Heart right ventricle (tissue), 16 donors: ENCODE data around the gene SH2B2. TPM values are rescaled to one million over a fixed set of nuclear protein-coding genes. Genes with fewer than 3 reads are reported as not detected.

ENCODE experiments used
- ATAC-seq, 8 donors: fragments of 200-7000 bp; cut with Tn5 transposase; one replicate each; pipeline ENCODE4 v1.9.1; 2020; ENCODE audit warnings: mild to moderate bottlenecking in 8 of 8, moderate library complexity in 8 of 8, moderate number of reproducible peaks in 1 of 8
- DNase-seq, 2 donors: peaks; one replicate each; pipeline ENCODE4 v3.0.0-alpha.2; 2020
- H3K27ac ChIP-seq, 10 donors: fragments of 200-600 bp; sonication (generic) in 2 of 10; one replicate each; pipeline versions ENCODE4 v1.5.0 to v1.8.0; 2020 to 2022; ENCODE audit warnings: mild to moderate bottlenecking in 3 of 10
- H3K27me3 ChIP-seq, 7 donors: fragments of 200-600 bp; one replicate each; pipeline ENCODE4 v1.8.0; 2021 to 2022; ENCODE audit warnings: mild to moderate bottlenecking in 2 of 7
- H3K36me3 ChIP-seq, 9 donors: fragments of 200-600 bp; sonication (generic) in 1 of 9; one replicate each; pipeline versions ENCODE4 v1.5.0 to v1.8.0; 2020 to 2022; ENCODE audit warnings: mild to moderate bottlenecking in 2 of 9
- H3K4me1 ChIP-seq, 9 donors: fragments of 200-600 bp; sonication (generic) in 1 of 9; one replicate each; pipeline versions ENCODE4 v1.5.0 to v1.8.0; 2020 to 2022; ENCODE audit warnings: mild to moderate bottlenecking in 4 of 9
- H3K4me3 ChIP-seq, 10 donors: fragments of 200-600 bp; sonication (generic) in 2 of 10; one replicate each; pipeline versions ENCODE4 v1.5.0 to v1.8.0; 2020 to 2022; ENCODE audit warnings: mild to moderate bottlenecking in 7 of 10, moderate library complexity in 2 of 10
- H3K9me3 ChIP-seq, 11 donors: fragments of 200-600 bp in 10 of 11; sonication (generic) in 2 of 11; one replicate each; pipeline versions ENCODE4 v1.5.0 to v1.8.0; 2013 to 2022; ENCODE audit warnings: mild to moderate bottlenecking in 2 of 11, control low read depth in 1 of 11, moderate library complexity in 1 of 11
- CTCF ChIP-seq, 9 donors: fragments of 200-600 bp; sonication (generic) in 2 of 9; IDR thresholded peaks; one replicate each; pipeline versions ENCODE4 v1.5.0 to v1.8.0; 2021 to 2022; ENCODE audit warnings: antibody characterized with exemption in 9 of 9, mild to moderate bottlenecking in 5 of 9, moderate library complexity in 1 of 9
- WGBS, 2 donors: extraction: QIAGEN DNeasy Blood & Tissue Kit; methylation state at CpG; one replicate each; pipeline ENCODE4 v1.1.7; 2013; ENCODE audit warnings: inconsistent platforms in 1 of 2; 5-methylcytosine and 5-hydroxymethylcytosine counted together
- intact Hi-C, 10 donors: fragments of 100-400 bp; cut with DNase I; formaldehyde crosslinking; loops; one replicate each; pipeline versions ENCODE4 v1.11.1 to v1.14.2; 2022
- polyA plus RNA-seq, 2 donors: library from polyadenylated mRNA; stranded (reverse); fragments of 200-250 nt; gene quantifications; one replicate each; pipeline ENCODE4 v1.2.3, GENCODE V29; 2013
- total RNA-seq, 10 donors: library from RNA; stranded (reverse); fragmentation: NEBNext Ultra II Directional in 3 of 10; extraction: Animal tissue kit (Norgen Biotek cat#: 25700) in 3 of 10; gene quantifications; one replicate each; pipeline versions ENCODE4 v1.2.1 to v1.2.4, GENCODE V29; 2021 to 2023
- donor health status: Arrhythmogenic right ventricular cardiomyopathy.
- donor health status: ischemic (EF 13 %, LVEDD 7.1; RV severe dilation, severe dysfunction).
- donor health status: healthy with polysubstance abuse.
- donor health status: DM: no; HTN: yes; CAD: no.
- donor health status: DM: no; HTN: no; CAD: no.
- donor health status: ischemic (EF 25% LVEDD 6.9; RV normal size, moderate dysfunction).
- donor health status: ischemic (EF 25% LVEDD 5.7; RV mildly dilated, moderate dysfunction).
- donor health status: healthy.
- donor health status: DM: yes; HTN: yes; CAD: no.
- donor health status: Ischemic cardiomyopathy.
- donor health status: ischemic (EF 35%, LVEDD 5.7; RV mildly dilated, moderate dysfunction).
- donor health status: nonischemic (EF 11% LVEDD 7.7; RV severe dilation, severe dysfunction).
- donor health status: DM: yes; HTN: yes; CAD: no.
- donor health status: PGD.
- donor health status: ischemic (EF 29% LVEDD 5.4; RV normal size, mild dysfunction).
- donor health status: nonischemic (EF 23%, LVEDD 6.1; RV moderate dilation, normal function).

Gene SH2B2
- total and polyA plus RNA-seq, 12 donors = 0.83 to 4.2 (median 1.2) TPM

- Histone ChIP-seq H3K4me1 (peaks cover 0 to 45% (median 4%) of the 10 kb centered on the region in 9 donors), H3K9me3 (no peaks in the 10 kb centered on the region), H3K27me3 (no peaks in the 10 kb centered on the region), H3K4me3 (peak overlapping the region in 1 of 10 donors; percentile 23), H3K27ac (peak overlapping the region in 1 of 10 donors; percentile 64), H3K36me3 (peaks cover 0 to 14% (median 0%) of the 10 kb centered on the region in 9 donors)
- TF ChIP-seq CTCF (IDR thresholded peaks at IDR 0.05) = no peak
- peak in 6 of 8 donors; percentile 35 to 64 (median 52) for ATAC-seq
- DNase-seq = peak; percentile 33 to 43
- intact Hi-C loops = no loop called here
- WGBS, 2 donors = 59 to 63% methylated on average over 17 of the region's 17 CpGs
Observed at GRCh38 chr7:102306916-102307677, 20.4 kb downstream of the SH2B2 start.

GRCh38 chr7:102310414-102310815, 23.7 kb downstream of the SH2B2 start:
- Histone ChIP-seq H3K4me1 (peaks cover 0 to 22% (median 0%) of the 10 kb centered on the region in 9 donors), H3K36me3 (peaks cover 0 to 28% (median 0%) of the 10 kb centered on the region in 9 donors), H3K4me3 (no peak overlapping the region), H3K27ac (no peak overlapping the region), H3K9me3 (no peaks in the 10 kb centered on the region), H3K27me3 (no peaks in the 10 kb centered on the region)
- no peak for TF ChIP-seq CTCF (IDR thresholded peaks at IDR 0.05)
- WGBS, 2 donors = 90 to 94% methylated on average over 9 of the region's 9 CpGs
- ATAC-seq (no peak), DNase-seq (no peak)
- intact Hi-C loops = no loop called here

- Histone ChIP-seq H3K9me3 (no peaks in the 10 kb centered on the region), H3K4me3 (no peak overlapping the region), H3K27ac (no peak overlapping the region), H3K27me3 (no peaks in the 10 kb centered on the region), H3K36me3 (peaks cover 0 to 31% (median 0%) of the 10 kb centered on the region in 9 donors), H3K4me1 (peaks cover 0 to 3% (median 0%) of the 10 kb centered on the region in 9 donors)
- intact Hi-C loops = no loop called here
- WGBS, 2 donors = 89 to 94% methylated on average over 2 of the region's 2 CpGs
- DNase-seq (no peak), ATAC-seq (no peak)
- no peak for TF ChIP-seq CTCF (IDR thresholded peaks at IDR 0.05)
Observed at GRCh38 chr7:102312317-102312716, 25.6 kb downstream of the SH2B2 start.

- Histone ChIP-seq H3K27me3 (no peaks in the 10 kb centered on the region), H3K4me1 (peaks cover 0 to 8% (median 0%) of the 10 kb centered on the region in 9 donors), H3K4me3 (no peak overlapping the region), H3K27ac (no peak overlapping the region), H3K36me3 (peaks cover 0 to 28% (median 0%) of the 10 kb centered on the region in 9 donors), H3K9me3 (no peaks in the 10 kb centered on the region)
- intact Hi-C loops = no loop called here
- no peak for TF ChIP-seq CTCF (IDR thresholded peaks at IDR 0.05)
- WGBS, 2 donors = 92 to 93% methylated on average over 22 of the region's 22 CpGs
- DNase-seq (no peak), ATAC-seq (no peak)
Observed at GRCh38 chr7:102313997-102314780, 27.5 kb downstream of the SH2B2 start.
